ENCODE data around the gene MYMK. TPM values are rescaled to one million over a fixed set of nuclear protein-coding genes. Genes with fewer than 3 reads are reported as not detected.

The MYMK gene
- polyA plus RNA-seq, 3 donors, result not detected

DNA sequence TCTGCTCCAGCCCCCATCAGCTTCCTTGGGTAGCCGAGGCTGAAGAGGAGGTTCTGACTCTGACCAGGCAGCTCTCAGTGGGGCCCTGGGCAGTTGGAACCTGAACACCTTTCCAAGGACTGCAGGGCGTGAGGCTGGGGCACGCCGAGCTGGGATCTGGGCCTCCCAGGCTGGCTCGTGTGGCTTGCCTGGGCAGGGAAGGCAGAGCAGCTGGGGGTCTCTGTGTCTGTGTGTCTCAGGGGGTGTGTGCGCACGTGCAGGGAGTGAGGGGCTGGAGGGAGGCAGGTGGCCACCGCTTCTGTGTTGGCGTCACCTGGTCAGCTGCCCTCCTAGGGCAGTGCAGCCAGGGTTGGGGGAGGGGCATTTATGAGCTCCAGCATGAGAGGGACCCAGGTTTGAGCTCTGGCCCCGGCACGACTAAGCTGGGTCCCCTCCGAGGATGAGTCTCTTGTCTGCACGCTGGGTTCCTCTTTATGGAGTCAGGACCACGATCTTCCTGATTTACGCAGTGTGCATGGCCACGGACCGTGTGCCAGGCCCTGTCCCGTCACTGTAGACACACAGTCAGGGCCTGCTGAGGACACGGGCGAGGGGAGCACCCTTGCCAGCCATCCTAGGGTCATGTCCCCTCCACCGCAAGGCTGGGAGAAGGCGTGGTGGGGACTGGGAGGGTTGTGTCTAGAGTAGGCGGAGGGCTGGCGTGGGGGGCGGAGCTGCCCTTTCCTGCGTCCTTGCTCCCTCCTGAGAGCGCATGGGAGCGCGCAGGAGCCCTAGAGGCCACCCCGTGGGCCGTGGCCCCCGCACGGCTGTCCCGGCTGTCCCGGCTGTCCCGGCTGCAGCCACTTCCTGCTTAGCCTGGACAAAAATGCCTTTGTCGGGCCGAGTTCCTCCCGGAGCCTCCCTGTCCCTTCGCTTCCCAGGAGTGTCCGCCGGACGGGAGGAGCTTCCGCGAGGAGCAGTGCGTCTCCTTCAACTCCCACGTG lies 14.4 kb upstream of the MYMK start:
- 27 to 43% (median 34%) methylated on average over 40 to 47 of the region's 47 CpGs for WGBS, 3 donors
- H3K27ac ChIP-seq (ENCODE audit: low read depth, low read length), result no peak overlapping the region

DNA sequence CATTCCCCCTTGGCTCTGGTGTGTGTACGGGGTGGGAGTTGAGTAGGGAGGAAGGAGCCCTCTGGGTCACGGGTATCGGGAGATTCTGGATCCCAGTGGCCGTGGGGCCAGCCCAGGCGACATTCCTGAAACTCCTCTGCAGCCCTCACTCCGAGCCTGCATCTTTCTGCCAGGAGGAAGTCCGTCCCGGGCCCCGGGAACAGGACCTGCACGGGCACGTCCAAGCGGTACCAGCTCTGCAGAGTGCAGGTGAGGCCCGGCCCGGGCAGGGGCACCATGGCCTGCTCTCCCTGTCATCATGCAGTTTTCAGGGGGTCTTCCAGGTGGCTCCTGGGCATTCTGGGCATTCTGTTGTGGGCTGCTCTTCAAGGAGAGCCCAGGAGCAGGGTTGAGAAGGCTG lies 13.4 kb upstream of the MYMK start:
- 91 to 93% (median 92%) methylated on average over 14 of the region's 14 CpGs for WGBS, 3 donors
- H3K27ac ChIP-seq (ENCODE audit: low read depth, low read length), result no peak overlapping the region

DNA sequence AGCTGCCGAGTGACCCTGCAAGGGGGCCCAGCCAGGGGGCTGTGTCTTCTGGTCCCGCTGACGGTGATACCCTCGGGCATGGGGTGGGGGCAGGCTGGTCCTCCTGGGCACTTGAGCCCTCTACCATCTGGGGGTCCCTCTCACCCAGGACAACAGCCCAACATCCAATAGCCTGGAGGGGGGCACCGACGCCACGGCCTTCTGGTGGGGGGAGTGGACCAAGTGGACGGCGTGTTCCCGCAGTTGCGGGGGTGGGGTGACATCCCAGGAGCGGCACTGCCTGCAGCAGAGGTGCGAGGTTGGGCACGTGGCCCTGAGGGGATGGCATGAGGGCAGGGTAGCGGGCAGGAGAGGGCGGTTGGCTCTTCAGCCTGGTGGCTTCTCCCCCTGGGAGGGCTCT lies 12.5 kb upstream of the MYMK start:
- no peak overlapping the region for H3K27ac ChIP-seq (ENCODE audit: low read depth, low read length)
- 86 to 96% (median 96%) methylated on average over 16 of the region's 16 CpGs for WGBS, 3 donors

DNA sequence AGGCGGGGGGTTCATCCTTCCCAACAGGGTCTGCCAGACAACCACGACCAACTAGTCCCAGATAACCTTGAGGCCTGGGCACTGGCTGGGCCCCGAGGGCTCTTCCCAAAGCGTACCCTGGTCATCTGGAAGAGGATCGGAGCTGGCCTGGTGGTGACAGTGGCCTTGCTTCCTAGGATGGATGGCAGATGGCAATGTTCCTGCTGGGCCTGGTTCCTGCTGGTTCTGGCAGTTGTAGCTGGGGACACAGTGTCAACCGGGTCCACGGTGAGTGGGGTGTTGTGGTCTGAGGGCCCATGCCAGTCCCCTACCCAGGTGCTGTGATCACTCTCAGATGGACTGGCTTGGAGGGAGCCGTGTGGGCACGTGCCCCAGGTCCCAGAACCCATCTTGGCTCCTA lies 11.8 kb upstream of the MYMK start:
- H3K27ac ChIP-seq (ENCODE audit: low read depth, low read length), result no peak overlapping the region
- 90 to 91% (median 90%) methylated on average over 9 of the region's 9 CpGs for WGBS, 3 donors

DNA sequence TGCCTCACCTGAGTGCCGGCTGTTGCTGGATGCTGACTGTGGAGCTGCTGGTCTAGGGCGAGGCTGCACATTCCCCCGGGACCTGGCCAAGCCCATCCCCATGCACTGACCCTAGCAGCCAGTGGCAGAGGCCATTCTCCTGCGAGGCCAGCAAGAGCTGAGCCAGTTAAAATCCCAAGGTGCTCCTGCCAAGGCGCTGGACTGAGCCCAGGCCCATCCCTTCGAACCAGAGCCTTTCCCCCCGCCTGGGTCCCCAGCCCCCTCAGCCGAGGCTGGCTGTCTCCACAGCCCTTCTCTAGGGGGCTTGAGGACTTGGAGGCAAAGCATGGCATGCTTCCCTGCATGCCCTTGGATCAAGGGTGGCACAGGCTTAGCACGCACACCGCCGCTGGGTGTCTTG lies 11.3 kb upstream of the MYMK start:
- 90 to 92% (median 90%) methylated on average over 11 of the region's 11 CpGs for WGBS, 3 donors
- H3K27ac ChIP-seq (ENCODE audit: low read depth, low read length), result no peak overlapping the region

DNA sequence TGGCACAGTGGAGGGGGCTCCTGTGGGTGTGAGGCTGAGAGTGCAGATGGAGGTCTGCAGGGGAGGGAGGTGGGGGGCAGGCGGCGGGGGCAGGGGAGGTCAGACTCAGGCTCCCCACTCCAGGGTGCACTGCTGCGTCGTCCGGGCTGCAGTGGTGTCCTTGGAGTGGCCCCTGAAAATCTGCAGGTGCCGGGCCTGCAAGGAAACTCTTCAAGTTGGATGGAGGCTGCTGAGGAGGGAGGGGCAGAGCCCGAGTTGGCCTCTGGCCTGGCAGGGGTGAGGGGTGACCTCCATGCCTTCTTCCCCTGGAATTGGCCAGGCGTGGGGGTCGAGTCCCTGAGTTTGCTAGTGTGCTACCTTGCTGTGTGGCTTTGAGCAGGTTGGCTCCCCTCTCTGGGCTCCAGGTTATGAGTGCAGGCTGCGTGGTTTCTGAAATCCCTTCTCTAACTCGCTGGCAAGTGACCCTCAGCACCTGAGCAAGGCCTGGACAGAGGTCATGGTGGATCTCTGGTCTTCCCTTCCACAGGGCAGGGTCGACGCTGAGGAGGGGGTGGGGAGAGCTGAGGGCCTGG lies 10.6 kb upstream of the MYMK start:
- WGBS, 3 donors, result 38 to 73% (median 64%) methylated on average over 12 to 13 of the region's 13 CpGs
- H3K27ac ChIP-seq (ENCODE audit: low read depth, low read length), result no peak overlapping the region

DNA sequence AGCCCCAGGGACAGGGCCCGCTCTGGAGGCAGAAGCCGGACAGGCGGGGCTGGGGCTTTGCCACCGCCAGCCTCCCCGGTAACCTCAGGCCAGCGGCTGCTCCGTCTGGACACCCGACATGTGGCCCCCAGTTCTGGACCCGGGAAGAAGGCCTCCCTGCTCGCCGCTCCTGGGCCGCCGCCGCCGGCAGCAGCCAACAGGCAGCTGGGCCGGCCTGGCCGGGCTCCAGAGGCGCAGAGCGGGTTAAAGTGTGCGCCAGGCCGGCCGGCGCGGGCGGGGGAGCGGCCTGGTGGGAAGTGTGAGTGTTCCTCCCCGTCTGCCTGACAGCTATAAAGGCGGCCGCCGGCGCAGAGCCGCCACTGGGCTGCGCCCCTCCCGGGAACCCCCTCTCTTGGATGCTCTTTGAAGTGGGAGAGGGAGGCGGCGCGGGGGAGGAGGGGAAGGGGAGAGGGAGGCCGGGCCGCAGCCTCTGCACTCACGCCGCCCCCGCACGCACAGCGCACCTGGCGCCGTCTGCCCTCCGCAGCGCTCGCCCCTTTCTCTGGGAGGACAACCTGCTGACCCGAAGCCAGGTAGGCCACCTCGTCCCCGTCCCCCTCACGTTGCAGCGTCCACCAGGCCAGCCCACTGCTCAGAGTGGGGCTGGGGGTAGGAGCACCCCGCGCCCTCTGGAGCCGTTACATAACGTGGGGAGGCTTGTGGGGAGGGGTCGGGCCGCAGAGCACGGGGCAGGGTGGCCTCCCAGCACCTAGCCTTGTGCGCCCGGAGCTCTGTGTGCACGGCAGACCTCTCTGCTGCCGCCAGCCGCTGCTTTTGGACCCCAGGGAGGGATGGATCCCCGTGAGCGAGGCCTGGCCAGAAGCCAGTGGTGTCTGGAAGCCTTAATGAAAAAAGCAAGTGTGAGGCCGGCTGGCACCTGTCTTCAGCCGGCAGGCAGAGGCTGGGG lies 9.9 kb upstream of the MYMK start, which contains the start of gene ADAMTSL2:
TSS of gene ADAMTSL2 (plus strand) at position 359 of the 946 bp plus-strand sequence. CDS start 2,009 bp downstream, outside the sequence.
- H3K27ac ChIP-seq (ENCODE audit: low read depth, low read length), result no peak within 1 kb of the TSS
- WGBS, 3 donors, result 3 to 4% (median 3%) methylated on average over 59 to 68 of the region's 70 CpGs

DNA sequence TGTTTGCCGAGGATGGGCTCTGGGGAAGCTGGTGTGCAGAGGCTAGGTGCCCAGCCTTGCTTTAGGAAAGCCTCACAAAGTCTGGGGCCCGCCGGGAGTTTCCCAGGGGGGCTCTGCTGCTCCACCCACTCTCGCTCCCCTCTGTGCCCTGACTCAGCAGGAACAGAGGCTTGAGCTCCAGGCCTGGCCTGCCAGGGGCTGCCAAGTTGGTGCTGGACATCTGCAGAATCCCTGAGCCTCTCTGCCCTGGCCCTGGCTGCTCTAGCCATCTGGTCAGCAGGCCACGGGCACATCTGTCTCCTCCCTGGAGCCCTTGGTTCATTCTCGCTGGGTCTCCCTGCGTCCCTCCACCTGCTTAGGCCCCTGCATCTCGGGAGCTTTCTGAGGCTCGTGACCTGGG lies 9.1 kb upstream of the MYMK start:
- WGBS, 3 donors, result 28 to 75% (median 34%) methylated on average over 9 of the region's 9 CpGs
- H3K27ac ChIP-seq (ENCODE audit: low read depth, low read length), result no peak overlapping the region

DNA sequence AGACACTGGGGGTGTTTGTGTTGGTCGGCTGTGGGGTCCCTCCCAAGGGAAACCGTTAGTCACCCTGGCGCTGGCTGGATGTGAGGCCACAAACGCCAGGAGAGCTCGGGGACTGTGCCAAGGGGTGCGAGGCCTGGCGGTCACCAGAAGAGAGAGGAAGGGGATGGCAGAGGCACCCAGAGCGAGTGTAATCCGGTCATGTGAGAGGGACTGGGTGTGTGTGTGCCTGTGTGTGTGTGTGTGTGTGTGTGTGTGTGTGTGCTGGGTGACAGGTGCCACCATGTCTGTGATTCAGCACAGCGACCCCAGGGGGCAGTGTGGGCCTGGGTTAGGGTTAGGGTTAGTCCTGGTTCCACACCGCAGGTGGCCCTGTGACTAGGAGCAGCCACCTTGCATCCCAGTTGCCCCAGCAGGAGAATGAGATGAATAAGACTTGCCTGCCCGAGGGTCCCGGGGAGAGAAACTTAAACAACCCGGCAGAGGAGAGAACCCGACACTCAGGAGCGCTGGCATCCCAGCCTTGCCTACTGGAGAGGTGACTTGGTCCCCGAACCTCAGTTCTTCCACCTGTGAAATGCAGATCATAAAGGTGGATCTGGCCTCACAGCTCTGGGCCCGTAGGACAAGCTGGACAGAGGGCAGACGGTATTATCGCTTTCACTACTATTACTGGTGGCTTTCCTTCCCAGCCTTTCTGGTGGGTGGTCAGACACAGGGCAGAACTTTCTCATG lies 8.3 kb upstream of the MYMK start:
- H3K27ac ChIP-seq (ENCODE audit: low read depth, low read length), result no peak overlapping the region
- 49 to 62% (median 54%) methylated on average over 20 of the region's 20 CpGs for WGBS, 3 donors

DNA sequence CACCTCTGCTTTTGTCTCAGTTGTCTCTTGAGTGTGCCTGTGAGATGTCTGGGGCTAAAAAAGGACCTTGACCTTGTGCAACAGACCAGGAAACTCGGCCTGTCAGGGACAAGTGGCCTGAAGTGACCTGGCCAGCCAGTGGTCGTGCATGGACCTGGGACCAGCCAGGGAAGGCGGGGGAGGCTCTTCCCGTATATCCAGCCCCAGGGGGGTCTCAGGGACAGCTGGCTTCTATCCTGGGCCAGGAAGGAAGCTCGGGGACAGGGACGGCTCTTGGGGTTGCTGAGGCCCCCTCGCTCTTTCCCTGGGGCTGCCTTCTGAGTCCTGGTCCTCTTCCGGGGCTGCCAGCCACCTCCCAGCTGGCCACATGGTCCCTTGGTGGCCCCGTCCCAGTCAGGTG lies 6.5 kb upstream of the MYMK start:
- 66 to 72% (median 67%) methylated on average over 9 of the region's 9 CpGs for WGBS, 3 donors
- no peak overlapping the region for H3K27ac ChIP-seq (ENCODE audit: low read depth, low read length)

DNA sequence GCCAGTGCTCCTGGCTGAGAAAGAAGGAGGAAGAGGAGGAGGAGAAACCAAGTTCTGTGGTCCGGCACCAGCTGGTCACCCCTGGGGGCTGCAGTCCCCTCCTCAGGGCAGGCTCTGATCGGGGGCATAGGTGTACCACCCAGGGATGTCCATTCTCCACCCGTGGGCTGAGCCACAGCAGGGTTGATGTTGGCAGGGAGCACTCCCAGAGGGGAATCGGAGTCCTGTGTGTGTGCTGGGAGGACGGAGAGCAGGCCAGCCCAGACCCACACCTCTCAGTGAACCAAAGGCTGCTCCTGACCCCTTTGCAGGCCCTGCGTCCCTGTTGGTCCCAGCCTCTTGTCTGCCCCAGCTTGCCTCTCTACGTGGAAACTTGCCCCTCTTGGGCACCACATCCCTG lies 5.1 kb upstream of the MYMK start:
- WGBS, 3 donors, result 87 to 98% (median 88%) methylated on average over 7 of the region's 7 CpGs

DNA sequence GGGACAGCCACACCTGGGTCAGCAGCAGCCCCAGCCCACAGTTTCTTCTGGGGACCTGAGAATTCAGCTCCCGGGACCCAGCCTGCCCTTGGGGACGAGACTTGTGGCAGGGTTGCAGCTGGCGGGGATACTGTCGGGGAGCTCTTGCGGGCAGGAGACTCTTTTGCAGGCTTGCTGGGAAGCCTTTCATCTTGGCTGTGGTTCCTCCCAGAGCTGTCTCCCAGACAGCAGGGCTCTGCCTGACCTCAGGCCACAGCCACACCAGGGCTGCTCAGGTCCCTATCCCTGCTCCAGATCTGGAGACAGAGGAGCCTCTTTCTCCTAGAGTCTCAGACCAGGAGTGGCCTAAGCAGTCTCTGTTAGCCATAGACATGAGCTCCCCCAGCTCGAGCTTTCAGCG lies 4.7 kb upstream of the MYMK start:
- 68 to 92% (median 90%) methylated on average over 7 of the region's 7 CpGs for WGBS, 3 donors
- no peak overlapping the region for H3K27ac ChIP-seq (ENCODE audit: low read depth, low read length)

More for the DNA sequence above, 5.1 kb upstream of the MYMK start:
- no peak overlapping the region for H3K27ac ChIP-seq (ENCODE audit: low read depth, low read length)

DNA sequence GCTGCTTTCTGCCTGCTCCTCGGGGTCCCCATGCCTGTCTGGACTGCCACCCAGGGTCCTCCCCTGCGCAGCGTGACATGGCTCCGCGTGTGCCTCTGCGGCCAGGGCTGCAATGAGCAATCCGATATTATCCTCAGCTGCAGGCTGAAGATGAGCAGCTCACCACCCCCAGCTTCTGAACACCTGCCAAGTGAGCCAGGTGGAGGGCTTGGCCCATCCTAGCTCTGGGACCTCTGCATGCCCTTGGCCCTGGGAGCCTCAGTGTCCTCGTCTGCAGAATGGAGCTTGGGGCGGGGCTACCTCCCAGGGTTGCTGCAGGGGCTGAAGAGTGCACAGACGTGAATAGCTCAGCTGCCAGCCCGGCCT lies 4.1 kb upstream of the MYMK start:
- H3K27ac ChIP-seq (ENCODE audit: low read depth, low read length), result no peak overlapping the region
- 76 to 83% (median 81%) methylated on average over 11 of the region's 11 CpGs for WGBS, 3 donors

DNA sequence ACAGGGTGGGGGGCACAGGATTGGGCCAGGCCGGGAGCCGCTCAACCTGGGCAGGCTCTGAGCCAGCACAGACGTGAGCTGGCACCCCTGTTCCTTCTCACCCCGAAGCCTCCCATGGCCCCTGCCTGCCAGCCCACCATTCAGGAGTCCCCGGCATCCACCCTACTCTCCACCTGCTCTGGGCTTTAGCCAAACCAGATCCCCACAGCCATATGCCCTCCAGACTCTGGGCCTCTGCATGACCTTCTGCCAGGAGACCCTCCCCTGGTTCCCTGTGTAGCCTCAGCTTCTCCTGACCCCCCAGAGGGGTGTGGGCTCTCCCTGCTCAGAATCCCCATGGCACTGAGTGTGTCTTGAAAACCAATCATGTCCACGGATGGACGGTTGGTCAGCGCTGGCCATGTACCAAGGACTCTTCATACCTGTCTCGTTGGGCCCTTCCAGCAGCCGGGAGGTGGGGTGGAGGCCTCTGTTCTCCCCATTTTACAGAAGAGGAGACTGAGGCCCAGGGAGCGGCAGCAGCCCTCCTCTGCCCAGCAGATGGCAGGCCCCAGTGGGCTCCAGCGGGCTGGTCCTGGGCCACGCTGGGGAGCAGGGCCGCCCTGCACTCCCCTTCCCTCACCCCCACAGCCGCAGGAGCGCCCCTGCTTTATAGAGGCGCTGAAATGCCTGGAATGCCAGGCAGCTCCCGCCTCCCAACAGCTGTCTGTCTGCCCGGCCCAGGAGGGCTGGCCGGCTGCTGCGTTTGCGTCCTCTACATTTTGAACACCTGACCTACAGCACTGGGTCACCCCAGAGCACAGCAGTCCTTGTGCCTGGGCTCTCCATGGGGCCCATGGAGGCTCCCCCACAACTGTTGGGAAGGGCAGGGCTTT lies 3.5 kb upstream of the MYMK start:
- 60 to 80% (median 72%) methylated on average over 21 to 22 of the region's 22 CpGs for WGBS, 3 donors
- no peak overlapping the region for H3K27ac ChIP-seq (ENCODE audit: low read depth, low read length)

DNA sequence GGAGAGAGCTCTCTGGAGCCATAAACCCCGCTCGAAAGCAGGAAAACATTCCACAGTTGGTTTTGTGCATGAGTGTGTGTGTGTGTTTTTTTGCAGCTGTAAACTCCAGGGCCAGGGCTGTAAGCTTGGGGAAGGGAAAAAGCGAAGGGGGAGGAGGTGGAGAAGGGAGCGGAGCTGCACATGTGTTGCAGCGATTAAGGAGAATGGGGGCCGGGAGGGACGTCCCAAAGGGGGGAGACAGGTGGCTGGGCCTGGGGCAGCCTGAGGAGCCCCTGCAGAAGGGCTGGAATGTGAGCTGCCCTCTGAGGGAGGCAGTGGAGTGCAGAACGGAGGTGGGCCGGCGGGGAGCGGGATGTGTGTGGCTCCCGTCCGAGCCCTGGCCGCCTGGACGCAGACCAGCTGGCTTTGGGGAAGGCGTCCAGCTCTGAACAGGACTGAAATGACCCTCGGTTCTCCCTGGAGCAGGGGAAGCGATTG lies 2.7 kb upstream of the MYMK start:
- no peak overlapping the region for H3K27ac ChIP-seq (ENCODE audit: low read depth, low read length)
- 7 to 57% (median 41%) methylated on average over 18 of the region's 18 CpGs for WGBS, 3 donors

DNA sequence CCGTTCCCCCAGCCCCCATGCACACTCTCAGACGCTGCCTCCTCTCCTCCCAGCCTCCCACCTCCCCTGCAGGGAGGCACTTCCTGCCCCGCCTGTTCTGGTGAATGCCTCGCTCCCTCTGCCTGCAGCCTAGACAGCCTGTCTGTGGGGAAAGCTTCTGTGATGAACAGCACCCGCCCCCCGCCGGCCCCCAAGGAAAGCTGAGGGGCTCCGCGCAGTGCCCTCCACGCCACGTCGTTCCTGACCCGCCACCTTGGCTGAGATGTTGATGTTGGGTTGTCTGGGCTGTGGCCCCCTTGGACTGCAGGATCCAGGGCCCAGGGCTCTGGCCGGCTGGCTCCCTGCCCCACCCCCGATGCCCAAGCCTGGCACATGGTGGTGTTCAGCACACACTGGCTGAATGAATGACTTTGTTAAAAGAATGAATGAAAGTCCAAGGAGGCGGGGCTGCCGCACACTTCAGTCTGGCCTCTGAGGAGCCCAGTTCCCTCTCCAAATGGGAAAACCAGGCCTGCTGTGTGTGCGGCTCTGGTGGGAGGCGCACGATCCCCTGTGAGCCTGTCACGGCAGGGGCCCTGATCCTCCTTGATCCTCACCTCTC lies 2.1 kb upstream of the MYMK start:
- no peak overlapping the region for H3K27ac ChIP-seq (ENCODE audit: low read depth, low read length)
- 35 to 55% (median 41%) methylated on average over 21 of the region's 21 CpGs for WGBS, 3 donors

DNA sequence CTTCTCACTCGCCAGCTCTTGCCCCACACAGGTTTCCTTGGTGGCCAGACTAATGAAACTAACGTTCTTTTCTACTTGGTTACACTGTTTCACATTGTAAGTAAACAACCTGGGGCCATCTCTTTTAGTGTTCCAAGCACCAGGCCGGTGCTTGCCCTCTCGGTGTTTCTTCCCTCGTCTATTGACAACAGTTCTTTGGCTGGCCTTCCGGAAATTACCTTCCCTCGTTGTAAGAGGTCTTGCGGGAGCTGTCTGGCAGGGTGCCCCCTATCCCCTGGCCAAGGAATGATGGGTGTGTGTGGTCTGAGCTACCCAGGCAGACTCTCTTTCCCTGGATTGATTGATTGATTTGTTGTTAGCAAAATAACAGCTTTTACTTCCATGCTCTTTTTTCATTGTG lies 918 bp upstream of the MYMK start:
- H3K27ac ChIP-seq (ENCODE audit: low read depth, low read length), result no peak overlapping the region
- WGBS, 3 donors, result 69 to 73% (median 71%) methylated on average over 8 of the region's 8 CpGs
